Glomerular visceral epithelial cell (primary cell): ENCODE measurements around the gene SRSF9.
"Not testable (repeated sequence)": the region's sequence is repeated elsewhere in the genome, so short reads cannot be mapped to it uniquely, and the experiment has no call there.

Experiments
- DNase-seq: peaks from one replicate; pipeline ENCODE4 v3.0.0-alpha.2; 2016; ENCODE audit errors: extremely low spot score

SRSF9 gene

DNA sequence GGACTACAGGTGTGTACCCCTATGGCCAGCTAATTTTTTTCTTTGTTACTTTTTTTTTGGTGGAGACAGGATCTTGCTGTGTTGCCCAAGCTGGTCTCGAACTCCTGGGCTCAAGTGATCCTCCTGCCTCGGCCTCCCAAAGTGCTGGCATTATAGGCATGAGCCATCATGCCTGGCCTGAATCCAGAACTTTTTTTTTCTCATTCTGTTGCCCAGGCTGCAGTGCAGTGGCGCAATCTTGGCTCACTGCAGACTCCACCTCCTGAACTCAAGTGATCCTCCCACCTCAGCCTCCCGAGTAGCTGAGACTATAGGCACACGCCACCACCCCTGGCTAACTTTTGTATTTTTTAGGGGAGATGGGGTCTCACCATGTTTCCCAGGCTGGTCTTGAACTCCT is 17.0 kb downstream of the SRSF9 start:
- DNase-seq = not testable (repeated sequence)

DNA sequence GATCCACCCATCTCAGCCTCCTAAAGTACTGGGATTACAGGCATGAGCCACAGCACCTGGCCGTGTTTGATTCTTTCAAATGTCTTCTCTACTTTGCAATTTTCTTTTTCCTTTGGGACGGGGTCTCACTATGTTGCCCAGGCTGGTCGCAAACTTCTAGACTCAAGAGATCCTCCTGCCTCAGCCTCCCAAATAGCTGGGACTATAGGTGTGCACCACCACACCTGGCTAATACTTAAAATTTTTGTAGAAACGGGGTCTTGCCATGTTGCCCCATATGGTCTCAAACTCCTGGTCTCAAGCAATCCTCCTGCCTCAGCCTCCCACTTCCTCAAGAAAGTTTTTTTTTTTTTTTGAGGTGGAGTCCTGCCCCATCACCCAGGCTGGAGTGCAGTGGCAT is 21.6 kb downstream of the SRSF9 start:
- DNase-seq = no peak

DNA sequence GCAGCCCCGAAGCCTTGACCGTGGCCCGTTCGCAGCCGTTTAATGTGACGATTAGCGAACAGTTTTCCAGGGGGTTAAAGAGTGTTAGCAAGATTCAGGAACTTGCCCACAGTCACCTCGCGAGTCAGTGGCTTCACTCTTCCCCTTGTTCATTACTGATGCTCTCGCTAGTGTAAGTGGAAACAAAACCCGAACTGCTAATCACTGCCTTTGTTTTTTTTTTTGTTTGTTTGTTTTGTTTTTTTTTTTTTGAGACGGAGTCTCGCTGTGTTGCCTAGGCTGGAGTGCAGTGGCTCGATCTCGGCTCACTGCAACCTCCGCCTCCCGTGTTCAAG is 22.7 kb downstream of the SRSF9 start:
- DNase-seq = not testable (repeated sequence)

DNA sequence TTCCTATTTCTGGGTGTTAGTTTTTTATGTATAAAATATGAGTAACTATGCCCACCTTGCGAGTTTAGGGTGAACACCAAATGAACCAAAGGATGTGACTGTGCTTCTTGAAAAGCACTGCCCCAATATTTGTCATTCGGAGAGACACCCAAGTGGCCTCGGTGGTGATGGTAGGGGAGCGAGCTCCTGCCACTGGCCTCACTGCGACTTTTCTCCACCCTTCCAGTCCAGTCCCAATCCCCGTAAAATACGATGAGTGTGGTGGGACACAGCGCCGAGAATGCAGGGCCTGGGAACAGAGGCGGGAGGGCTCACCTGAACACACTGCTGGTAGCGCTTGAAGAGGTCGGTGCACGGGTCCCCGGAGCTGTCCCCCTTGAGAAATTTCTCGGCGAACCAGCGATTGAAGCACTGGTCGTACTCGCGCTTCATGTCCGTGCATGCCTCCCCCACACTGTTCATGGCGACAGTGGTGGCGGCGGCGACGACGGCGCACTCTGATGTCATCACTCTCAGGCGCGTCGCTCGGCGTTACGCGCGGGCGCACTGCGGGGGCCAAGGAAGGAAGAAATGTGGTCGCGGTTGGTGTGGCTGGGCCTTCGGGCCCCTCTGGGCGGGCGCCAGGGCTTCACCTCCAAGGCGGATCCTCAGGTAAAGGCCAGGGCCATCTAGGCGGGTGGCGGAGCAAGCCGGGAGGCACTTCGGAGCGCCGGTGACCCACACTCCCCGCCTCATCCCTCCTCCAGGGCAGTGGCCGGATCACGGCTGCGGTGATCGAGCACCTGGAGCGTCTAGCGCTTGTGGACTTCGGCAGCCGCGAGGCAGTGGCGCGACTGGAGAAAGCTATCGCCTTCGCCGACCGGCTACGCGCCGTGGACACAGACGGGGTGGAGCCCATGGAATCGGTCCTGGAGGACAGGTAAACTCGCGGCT is 23.4 kb downstream of the SRSF9 start, which contains the start of the genes GATC and TRIAP1:
GATC (plus strand) TSS at position 534 of the 933 bp plus-strand sequence; CDS start at position 571, 37 bp downstream.
TRIAP1 (minus strand) TSS at position 474 of the 933 bp plus-strand sequence; CDS start at position 462, 12 bp downstream.
- DNase-seq = peak; percentile 76

DNA sequence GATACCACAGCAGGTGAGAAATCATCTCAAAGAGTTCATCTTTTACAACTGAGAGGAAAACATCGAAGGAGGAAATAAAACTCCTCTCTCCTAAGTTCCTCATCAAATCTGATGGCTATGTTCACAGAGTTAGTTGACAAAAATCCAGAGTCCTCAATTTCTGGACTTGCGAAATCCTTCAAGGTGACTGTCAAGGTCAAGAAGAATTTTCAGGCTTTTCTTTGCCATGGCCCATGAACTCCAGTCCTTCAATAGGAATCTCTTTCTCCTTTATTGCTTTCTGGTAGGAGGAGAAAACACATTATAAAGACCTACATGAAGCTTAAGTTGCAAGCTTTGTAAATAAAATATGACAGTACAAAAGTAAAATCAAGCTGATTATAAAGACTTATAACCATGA is 24.9 kb downstream of the SRSF9 start:
- no peak for DNase-seq

DNA sequence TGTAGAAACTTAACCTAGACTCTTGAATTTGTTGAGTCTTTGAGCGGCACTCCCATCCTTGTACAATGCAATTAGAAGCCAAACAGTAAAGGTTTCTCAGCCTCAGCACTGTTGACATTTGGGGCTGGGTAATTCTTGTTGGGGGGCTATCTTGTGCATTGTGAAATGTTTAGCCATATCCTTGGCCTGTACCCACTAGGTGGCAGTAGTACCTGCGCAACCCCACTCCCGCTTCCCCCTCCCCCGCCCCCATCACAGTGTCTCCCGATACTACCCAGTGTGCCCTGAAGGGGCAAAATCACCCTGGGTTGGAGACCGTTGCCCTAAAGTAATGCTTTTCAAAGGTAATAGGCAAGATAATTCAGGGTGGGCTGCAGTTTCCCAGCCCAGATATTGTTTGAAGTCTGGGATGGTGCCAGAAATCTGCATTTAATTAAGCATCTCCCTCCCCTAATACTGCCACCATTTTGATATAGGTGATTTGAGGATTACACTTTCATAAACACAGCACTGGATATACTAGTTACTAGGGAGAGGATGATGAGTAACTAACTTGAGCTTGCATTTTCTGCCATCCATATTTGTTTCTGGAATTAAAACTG is 29.8 kb downstream of the SRSF9 start:
- DNase-seq = peak; percentile 69

DNA sequence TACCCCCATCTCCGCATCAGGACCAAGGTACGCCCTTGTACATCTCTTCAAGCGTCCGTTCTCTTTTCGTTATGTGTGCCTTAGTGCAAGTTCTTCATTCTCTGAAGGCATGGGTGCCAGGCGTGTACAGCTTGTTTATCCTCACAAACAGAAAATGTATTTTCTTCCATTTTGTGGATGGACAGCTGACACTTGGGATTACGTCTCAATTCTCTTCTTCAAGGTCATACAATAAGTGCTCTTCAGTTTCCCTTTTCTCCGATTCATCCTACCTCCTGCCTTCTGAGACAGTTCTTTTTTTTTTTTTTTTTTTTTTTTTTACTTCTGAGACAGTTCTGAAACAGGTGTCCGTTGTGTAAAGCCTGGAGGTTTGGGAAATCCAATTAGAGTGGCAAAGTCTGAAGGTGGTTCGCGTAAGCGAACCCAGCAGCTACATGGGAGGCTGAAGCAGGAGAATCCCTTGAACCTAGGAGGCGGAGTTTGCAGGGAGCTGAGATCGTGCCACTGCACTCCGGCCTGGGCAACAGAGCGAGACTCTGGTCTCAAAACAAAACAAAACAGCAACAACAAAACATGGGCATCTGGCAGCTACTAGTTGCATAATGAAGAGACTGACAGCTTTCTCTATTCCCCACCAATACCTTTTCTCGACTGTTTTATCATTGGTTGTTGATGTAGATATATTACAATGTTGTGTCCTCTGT is 30.9 kb downstream of the SRSF9 start:
- DNase-seq = no peak

DNA sequence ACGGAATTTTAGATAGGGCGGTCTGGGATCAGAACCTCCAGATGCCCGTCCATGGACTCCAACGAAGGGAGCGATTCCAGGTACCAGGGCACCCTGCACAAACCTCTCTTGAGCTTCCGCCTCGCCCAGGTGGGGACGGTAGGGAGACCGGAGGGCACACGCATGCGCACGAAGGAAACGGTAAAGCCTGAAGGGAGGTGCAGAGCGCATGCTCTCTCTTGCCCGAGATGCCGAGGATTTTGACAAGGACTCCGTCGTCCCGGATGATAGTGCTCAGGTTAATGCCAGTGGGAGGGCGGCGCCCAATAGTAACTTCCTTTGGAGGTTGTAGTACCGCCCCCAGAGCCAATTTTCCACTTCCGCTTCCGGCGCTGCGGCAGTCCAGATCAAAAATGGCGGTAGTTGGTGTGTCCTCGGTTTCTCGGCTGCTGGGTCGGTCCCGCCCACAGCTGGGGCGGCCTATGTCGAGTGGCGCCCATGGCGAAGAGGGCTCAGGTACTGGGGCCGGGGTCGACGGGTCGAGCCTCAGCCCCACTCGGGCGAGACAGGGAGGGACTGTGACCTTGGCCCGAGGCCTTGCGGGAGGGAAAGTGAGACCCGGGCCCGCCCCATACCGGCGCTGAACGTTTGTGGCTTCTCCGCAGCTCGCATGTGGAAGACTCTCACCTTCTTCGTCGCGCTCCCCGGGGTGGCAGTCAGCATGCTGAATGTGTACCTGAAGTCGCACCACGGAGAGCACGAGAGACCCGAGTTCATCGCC is 31.6 kb downstream of the SRSF9 start, which contains the start of gene COX6A1:
COX6A1 (plus strand) TSS at position 379 of the 760 bp plus-strand sequence; CDS start at position 393, 14 bp downstream.
- peak; percentile 98 for DNase-seq

DNA sequence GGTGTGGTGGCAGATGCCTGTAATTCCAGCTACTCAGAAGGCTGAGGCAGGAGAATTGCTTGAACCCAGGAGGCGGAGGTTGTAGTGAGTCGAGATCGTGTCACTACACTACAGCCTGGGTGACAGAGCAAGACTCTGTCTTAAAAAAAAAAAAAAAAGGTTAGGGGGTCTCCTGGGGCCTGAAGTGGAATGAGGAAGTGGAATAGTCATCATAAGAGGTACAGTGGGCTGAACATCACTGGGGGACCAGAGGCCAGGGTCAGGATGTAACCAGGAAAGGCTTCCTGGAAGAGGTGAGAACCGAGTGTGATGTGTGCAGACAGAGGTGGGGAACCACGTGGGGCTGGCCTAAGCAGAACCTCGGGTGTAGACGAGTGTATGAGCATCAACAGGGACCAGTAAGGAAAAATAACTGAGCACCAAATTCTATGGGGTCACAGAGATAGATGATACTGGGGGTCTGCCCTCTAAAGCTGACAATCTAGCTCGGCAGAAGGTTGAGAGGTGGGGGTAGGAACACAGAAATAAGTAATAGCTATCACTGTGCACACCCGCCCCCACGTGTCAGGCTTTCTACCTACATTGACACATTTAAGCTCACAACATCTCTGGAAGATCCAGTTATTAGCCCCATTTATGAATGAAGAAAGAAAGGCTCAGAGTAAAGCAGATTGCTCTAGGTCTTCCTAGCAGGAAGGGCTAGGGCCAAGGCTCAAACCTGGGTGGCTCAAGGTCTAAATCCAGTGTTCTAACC is 36.6 kb downstream of the SRSF9 start:
- no peak for DNase-seq

DNA sequence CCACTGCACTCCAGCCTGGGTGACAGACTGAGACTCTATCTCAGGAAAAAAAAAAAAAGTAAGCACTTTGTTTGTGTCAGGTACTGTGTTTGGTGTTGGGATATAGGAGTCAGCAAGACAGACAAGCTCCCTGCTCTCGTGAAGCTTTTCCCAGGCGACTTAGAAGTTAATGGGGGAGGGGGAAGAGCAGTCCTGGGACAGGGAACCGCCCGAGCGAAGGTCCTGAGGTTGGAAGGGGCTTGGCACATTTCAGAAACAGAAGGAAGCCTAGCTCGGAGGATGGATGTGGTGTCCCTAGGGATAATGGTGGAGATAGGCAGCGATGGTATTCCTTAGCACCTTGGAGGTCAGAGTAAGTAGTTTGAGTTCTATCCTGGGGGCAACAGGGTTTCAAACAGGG is 40.2 kb downstream of the SRSF9 start:
- DNase-seq = no peak

DNA sequence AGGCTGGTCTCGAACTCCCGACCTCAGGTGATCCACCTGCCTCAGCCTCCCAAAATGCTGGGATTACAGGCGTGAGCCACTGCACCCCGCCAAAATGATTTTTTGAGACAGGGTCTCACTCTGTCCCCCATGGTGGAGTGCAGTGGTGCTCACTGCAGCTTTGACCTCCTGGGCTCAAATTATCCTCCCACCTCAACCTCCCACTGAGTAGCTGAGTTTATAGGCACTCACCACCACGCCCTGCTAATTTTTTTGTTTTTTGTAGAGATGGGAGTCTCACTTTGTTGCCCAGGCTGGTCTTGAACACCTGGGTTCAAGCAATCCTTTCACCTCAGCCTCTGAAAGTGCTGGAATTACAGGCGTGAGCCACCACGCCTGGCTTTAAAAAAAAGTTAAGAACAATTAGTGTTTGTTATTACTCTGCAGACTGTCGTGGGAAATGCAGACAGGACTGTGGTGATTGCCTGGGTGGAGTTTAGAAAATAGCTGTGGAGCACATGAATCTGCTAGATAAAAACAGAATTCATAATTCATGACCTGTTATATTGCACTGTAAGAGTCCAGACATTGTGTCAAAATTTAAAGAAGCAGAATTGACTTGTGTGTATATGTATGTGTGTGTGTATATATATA is 40.8 kb downstream of the SRSF9 start:
- DNase-seq = no peak

DNA sequence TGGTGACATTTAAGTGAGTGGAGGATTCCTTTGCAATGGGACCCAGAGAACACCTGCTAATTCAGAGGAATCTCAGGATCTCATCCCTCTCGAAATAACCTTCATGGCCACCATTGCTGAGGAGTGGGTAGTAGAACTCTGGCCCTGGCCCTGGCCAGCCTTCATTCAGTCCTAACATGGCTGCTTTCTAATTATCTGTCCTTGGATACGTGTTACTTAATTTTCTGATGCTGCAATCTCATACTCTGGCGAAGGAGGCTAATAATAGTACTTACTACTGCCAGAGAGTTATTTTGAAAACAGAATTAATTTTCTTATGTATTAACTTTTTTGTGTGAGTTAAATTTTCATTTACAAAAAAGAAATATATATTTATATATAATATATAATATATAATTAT is 43.8 kb downstream of the SRSF9 start:
- DNase-seq = no peak

DNA sequence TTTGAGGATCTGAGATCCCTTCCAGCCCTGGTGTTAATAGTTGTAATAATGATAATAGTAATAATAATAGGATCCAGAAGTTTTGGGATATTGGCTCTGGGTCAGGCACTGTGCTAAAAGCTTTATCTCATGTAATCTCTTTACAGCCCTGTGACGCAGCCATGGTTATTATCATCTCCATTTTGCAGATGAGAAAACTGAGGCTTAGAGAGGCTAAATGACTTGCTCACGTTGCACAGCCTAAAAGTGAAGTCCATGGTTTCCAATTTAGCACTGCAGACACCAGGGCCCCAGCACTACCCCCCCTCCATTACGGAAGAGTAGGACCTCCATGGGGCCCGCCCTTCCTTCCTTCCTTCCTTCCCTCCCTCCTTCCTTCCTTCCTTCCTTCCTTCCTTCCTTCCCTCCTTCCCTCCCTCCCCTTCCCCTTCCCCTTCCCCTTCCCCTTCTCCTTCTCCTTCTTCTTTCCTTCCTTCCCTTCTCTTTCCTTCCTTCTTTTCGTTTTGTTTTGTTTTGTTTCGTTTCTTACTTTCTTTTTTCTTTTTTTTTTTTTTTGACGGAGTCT is 46.6 kb downstream of the SRSF9 start:
- DNase-seq = no peak

DNA sequence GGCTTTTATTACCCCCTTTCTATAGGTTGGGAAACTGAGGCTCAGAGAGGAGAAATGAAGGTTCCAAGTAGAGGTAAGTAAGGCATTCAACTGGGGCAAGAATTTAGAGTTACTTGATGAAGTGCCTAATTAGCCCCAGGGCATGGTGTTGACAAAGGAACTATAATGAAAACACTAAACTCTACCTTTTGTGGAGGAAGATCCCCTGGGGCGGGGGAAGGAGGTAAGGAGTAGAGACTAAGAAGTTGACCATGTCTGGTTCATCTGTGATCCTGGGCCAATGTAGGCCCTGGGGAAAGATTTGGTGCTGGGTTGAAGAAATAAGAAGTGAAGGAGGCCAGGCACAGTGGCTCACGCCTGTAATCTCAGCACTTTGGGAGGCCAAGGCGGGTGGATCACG is 47.8 kb downstream of the SRSF9 start:
- DNase-seq = no peak

DNA sequence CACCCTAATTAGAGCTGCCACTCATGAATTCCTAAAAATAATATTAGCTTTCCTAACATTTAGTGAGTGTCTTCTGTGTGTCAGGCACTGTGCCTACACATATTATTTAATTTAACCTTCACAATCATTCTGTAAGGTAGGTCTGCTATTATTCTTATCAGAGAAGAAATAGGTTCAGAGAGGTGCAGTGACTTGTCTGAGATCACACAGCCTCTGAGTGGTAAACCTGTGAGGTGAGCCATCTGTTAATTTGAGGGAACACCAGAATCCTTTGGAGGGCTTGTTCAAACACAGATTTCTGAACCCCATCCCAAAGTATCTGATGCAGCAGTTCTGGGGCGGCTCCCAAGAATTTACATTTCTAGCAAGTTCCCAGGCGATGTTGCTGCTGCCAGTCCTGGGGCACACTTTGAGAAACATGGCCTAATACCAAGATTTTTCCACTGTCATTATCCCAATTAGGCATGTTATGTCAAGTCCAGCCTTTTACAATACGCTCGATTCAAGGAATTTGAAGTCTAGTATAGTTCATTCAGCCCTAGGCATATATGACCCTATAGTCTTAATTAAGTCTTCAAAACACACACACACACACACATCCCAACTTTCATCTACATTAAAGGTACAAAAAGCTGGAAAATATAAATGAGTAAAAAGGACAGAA is 51.5 kb downstream of the SRSF9 start:
- no peak for DNase-seq

DNA sequence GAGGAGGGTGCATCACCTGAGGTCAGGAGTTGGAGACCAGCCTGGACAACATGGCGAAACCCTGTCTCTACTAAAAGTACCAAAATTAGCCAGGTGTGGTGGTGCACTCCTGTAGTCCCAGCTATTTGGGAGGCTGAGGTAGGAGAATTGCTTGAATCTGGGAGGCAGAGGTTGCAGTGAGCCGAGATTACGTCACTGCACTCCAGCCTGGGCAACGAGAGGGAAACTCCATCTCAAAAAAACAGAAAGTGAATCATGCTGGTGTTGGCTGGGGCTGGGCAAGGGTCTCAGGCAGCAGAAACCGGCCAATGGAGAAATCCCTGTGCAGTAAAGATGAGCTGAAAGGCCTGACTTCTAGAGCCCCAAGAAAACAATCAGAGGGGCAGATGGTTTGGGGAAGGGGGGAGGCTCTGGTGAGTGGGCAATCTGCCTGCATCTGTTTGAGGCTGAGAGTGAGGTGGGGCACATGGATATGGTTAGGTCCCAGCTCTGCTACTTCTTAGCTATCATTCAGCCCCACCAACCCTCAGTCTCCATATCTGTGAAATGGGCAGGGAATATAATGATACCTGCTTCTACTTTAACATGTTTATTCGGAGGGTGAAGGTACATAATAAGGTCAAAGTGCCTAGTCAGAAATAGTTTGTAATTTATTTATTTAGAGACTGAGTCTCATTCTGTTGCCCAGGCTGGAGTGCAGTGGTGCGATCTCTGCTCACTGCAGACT is 52.9 kb downstream of the SRSF9 start:
- no peak for DNase-seq

DNA sequence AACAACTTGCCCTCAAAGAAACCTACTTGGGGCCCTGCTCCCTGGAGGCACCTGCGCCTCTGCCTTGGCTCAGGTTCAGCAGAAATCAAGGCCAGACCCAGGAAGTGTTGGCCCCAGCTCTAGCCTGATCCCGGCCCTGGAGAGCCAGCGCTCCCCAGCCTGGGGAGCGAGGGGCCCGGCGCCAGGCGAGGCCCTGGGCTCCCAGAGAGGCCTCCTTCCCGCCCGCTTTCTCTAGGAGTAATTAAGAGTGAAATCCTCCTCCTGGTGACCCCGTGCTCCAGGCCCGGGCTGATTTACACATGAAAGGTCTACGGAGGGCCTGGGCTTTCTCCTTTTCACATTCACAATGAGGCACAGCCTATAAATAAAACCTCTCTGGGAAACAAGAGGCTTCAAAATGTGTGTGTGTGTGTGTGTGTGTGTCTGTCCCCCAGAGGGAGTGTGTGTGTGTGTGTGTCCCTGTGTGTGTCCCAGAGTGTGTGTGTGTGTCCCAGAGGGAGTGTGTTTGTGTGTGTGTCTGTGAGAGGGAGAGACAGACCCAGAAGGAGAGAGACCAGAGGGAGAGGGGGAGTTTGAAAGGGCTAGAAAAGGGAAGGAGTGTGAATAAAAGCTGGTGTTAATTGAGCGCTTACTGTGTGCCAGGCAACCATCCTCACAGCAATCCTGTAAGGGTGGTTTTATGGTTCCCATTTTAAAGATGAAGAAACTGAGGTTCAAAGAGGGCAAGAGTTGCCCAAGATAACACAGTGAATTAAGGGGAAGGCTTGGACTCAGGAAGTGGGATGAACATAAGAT is 55.5 kb downstream of the SRSF9 start:
- DNase-seq = no peak

DNA sequence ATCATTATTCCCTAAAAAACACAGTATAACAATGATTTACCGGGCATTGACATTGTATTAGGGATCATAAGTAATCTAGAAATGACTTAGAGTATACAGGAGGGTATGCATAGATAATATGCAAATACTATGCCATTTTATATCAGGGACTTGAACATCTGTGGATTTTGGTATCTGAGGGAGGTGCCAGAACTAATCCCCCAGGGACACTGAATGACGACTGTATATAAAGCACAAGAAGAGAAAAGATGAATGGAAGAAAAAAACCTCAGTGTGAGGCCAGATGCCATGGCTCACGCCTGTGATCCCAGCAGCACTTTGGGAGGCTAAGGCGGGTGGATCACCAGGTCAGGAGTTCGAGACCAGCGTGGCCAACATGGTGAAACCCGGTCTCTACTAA is 57.1 kb downstream of the SRSF9 start:
- no peak for DNase-seq
